CD14-positive monocyte (primary cell): ENCODE data around the gene ARHGEF1. TPM values are rescaled to one million over a fixed set of nuclear protein-coding genes. Genes with fewer than 3 reads are reported as not detected.
"Not testable (repeated sequence)": the region's sequence is repeated elsewhere in the genome, so short reads cannot be mapped to it uniquely, and the experiment has no call there.

Source experiments
- DNase-seq, 3 donors: peaks; one replicate each; pipeline ENCODE4 v3.0.0-alpha.2; 2011 to 2022
- H2AFZ ChIP-seq: 2 replicates; pipeline ENCODE4 v1.6.0; 2012; ENCODE audit warnings: mild to moderate bottlenecking, low read depth, low read length, inconsistent platforms; ENCODE audit not compliant: insufficient read depth, poor library complexity, severe bottlenecking
- H3K27ac ChIP-seq, 2 donors: 1 replicate in 1 of 2; 2 replicates in 1 of 2; pipeline ENCODE4 v1.5.1; 2012 to 2013; ENCODE audit warnings: low read length in 2 of 2, control low read depth in 1 of 2, inconsistent platforms in 1 of 2, low read depth in 1 of 2, mild to moderate bottlenecking in 1 of 2
- H3K27me3 ChIP-seq, 2 donors: one replicate each; pipeline versions ENCODE4 v1.6.0 to v1.6.1; 2011 to 2013; ENCODE audit warnings: low read length in 2 of 2; ENCODE audit not compliant: control insufficient read depth in 2 of 2, insufficient read depth in 2 of 2
- H3K36me3 ChIP-seq, 2 donors: replicated peaks in 1 of 2; 1 replicate in 1 of 2; 2 replicates in 1 of 2; pipeline versions ENCODE4 v1.5.1 to v1.6.1; 2012 to 2013; ENCODE audit warnings: low read length in 2 of 2, control low read depth in 1 of 2, inconsistent platforms in 1 of 2, mild to moderate bottlenecking in 1 of 2; ENCODE audit not compliant: insufficient read depth in 2 of 2, control insufficient read depth in 1 of 2
- H3K4me1 ChIP-seq, 2 donors: 1 replicate in 1 of 2; 2 replicates in 1 of 2; pipeline versions ENCODE4 v1.5.1 to v1.6.1; 2012 to 2013; ENCODE audit warnings: low read length in 2 of 2, control low read depth in 1 of 2, inconsistent platforms in 1 of 2, mild to moderate bottlenecking in 1 of 2, moderate library complexity in 1 of 2; ENCODE audit not compliant: insufficient read depth in 2 of 2, control insufficient read depth in 1 of 2
- H3K4me2 ChIP-seq: replicated peaks from 2 replicates; pipeline ENCODE3; 2012; ENCODE audit warnings: low read length, moderate library complexity, mild to moderate bottlenecking; ENCODE audit not compliant: poor library complexity, severe bottlenecking; ENCODE audit errors: extremely low read depth
- H3K4me3 ChIP-seq, 3 experiments: fragments of 200-600 bp in 1 of 3; sonication (generic) in 1 of 3; replicated peaks in 1 of 3; 1 replicate in 2 of 3; 2 replicates in 1 of 3; pipeline ENCODE4 v1.5.1; 2011 to 2013; ENCODE audit warnings: low read length in 3 of 3, mild to moderate bottlenecking in 3 of 3, control low read depth in 2 of 3, low read depth in 2 of 3, inconsistent platforms in 1 of 3, moderate library complexity in 1 of 3
- H3K79me2 ChIP-seq: 2 replicates; pipeline ENCODE4 v1.6.0; 2012; ENCODE audit warnings: mild to moderate bottlenecking, control low read depth, inconsistent platforms, low read length, moderate library complexity; ENCODE audit not compliant: insufficient read depth
- H3K9ac ChIP-seq: 2 replicates; pipeline ENCODE4 v1.6.0; 2017; ENCODE audit warnings: low read length, mild to moderate bottlenecking; ENCODE audit not compliant: insufficient read depth, poor library complexity, severe bottlenecking
- H3K9me3 ChIP-seq, 2 donors: replicated peaks in 1 of 2; 1 replicate in 1 of 2; 2 replicates in 1 of 2; pipeline versions ENCODE4 v1.5.1 to v1.6.1; 2012 to 2013; ENCODE audit warnings: low read length in 2 of 2, control low read depth in 1 of 2; ENCODE audit not compliant: control insufficient read depth in 1 of 2, insufficient read depth in 1 of 2
- H4K20me1 ChIP-seq: 2 replicates; pipeline ENCODE4 v1.6.0; 2012; ENCODE audit warnings: mild to moderate bottlenecking, low read length, control low read depth, moderate library complexity; ENCODE audit not compliant: insufficient read depth
- H3K27ac Mint-ChIP-seq, 7 donors: one replicate each; pipeline ENCODE4 v1.8.0; 2020; ENCODE audit warnings: mild to moderate bottlenecking in 7 of 7, mixed read lengths in 7 of 7, moderate library complexity in 6 of 7, inconsistent platforms in 2 of 7
- H3K27me3 Mint-ChIP-seq, 3 donors: one replicate each; pipeline ENCODE4 v1.8.0; 2021 to 2022; ENCODE audit warnings: low read depth in 3 of 3, mild to moderate bottlenecking in 3 of 3, mixed read lengths in 3 of 3, moderate library complexity in 3 of 3, inconsistent platforms in 1 of 3
- H3K36me3 Mint-ChIP-seq, 2 donors: one replicate each; pipeline ENCODE4 v1.8.0; 2020; ENCODE audit warnings: mixed read lengths in 2 of 2, inconsistent platforms in 1 of 2, mild to moderate bottlenecking in 1 of 2
- H3K4me1 Mint-ChIP-seq: one replicate; pipeline ENCODE4 v1.8.0; 2020; ENCODE audit warnings: mild to moderate bottlenecking, mixed read lengths
- H3K4me3 Mint-ChIP-seq, 2 donors: one replicate each; pipeline ENCODE4 v1.8.0; 2020; ENCODE audit warnings: mild to moderate bottlenecking in 2 of 2, mixed read lengths in 2 of 2, moderate library complexity in 1 of 2
- H3K9me3 Mint-ChIP-seq, 7 donors: one replicate each; pipeline ENCODE4 v1.8.0; 2020 to 2022; ENCODE audit warnings: mixed read lengths in 7 of 7, mild to moderate bottlenecking in 6 of 7, moderate library complexity in 6 of 7, inconsistent platforms in 2 of 7
- CTCF ChIP-seq: fragments of 200-600 bp; IDR thresholded peaks from one replicate; pipeline ENCODE4 v1.8.0; 2022; ENCODE audit warnings: antibody characterized with exemption, mild to moderate bottlenecking
- WGBS: methylation state at CpG from one replicate; pipeline ENCODE4 v1.1.5; 2013; ENCODE audit warnings: missing lambda C conversion rate; ENCODE audit not compliant: insufficient coverage; 5-methylcytosine and 5-hydroxymethylcytosine counted together
- intact Hi-C, 2 donors: fragments of 100-400 bp; cut with micrococcal nuclease; formaldehyde crosslinking; loops; one replicate each; pipeline versions ENCODE4 v1.15.0 to v1.15.1; 2023
- polyA plus RNA-seq, 3 donors: library from polyadenylated mRNA; depleted of rRNA in 1 of 3; unstranded in 2 of 3; stranded (reverse) in 1 of 3; fragments of 300-500 nt in 2 of 3; fragments of >200 nt in 1 of 3; fragmentation: Illumina TruSeq in 2 of 3; gene quantifications; 1 replicate in 2 of 3; 2 replicates in 1 of 3; pipeline ENCODE4 v1.2.3, GENCODE V29; 2012 to 2021

ARHGEF1 gene
- polyA plus RNA-seq, 3 donors = 82.8 to 622 (median 95.5) TPM

GRCh38 chr19:41872384-41872774 lies 10.6 kb upstream of the ARHGEF1 start:
- TF ChIP-seq CTCF = no peak
- WGBS = 88% methylated on average over 11 of the region's 12 CpGs
- peak overlapping the region in 3 of 7 donors; percentile 23 to 91 (median 32) for H3K27ac Mint-ChIP-seq
- peaks cover 16% of the 10 kb centered on the region for H3K79me2 ChIP-seq
- intact Hi-C loops = loop anchor here in 1 of 2 donors (5.0 kb wide), 1 partner anchor 80 kb away; no protein-coding TSS in a partner anchor
- no peaks in the 10 kb centered on the region for H3K27me3 ChIP-seq
- DNase-seq = no peak
- peaks cover 26 to 40% of the 10 kb centered on the region in 2 donors for H3K36me3 ChIP-seq
- peaks cover 0 to 4% (median 0%) of the 10 kb centered on the region in 7 donors for H3K9me3 Mint-ChIP-seq
- peaks cover 78% of the 10 kb centered on the region for H3K4me1 Mint-ChIP-seq
- peaks cover 29 to 45% of the 10 kb centered on the region in 2 donors for H3K36me3 Mint-ChIP-seq
- H4K20me1 ChIP-seq = peaks cover 47% of the 10 kb centered on the region
- peak overlapping the region in 1 of 3 experiments; percentile 23 for H3K4me3 ChIP-seq
- peak overlapping the region; percentile 22 for H3K9ac ChIP-seq
- peaks cover 0 to 4% (median 0%) of the 10 kb centered on the region in 3 donors for H3K27me3 Mint-ChIP-seq
- H3K4me1 ChIP-seq = peaks cover 69 to 76% of the 10 kb centered on the region in 2 donors
- H3K4me2 ChIP-seq = peak overlapping the region; percentile 45
- H3K9me3 ChIP-seq = no peaks in the 10 kb centered on the region
- no peak overlapping the region for H3K4me3 Mint-ChIP-seq
- no peak overlapping the region for H2AFZ ChIP-seq
- H3K27ac ChIP-seq = peak overlapping the region; percentile 64 to 67

GRCh38 chr19:41872775-41873647 lies 10.0 kb upstream of the ARHGEF1 start:
- Histone ChIP-seq H3K4me2 (peak overlapping the region; percentile 22), H3K4me1 (peaks cover 75 to 82% of the 10 kb centered on the region in 2 donors), H3K27me3 (no peaks in the 10 kb centered on the region), H2AFZ (no peak overlapping the region), H3K36me3 (peaks cover 25 to 34% of the 10 kb centered on the region in 2 donors), H3K9ac (no peak overlapping the region), H3K79me2 (peaks cover 9% of the 10 kb centered on the region), H3K9me3 (no peaks in the 10 kb centered on the region), H3K4me3 (no peak overlapping the region), H4K20me1 (peaks cover 41% of the 10 kb centered on the region), H3K27ac (no peak overlapping the region)
- TF ChIP-seq CTCF = peak; percentile 77
- H3K36me3 Mint-ChIP-seq = peaks cover 26 to 40% of the 10 kb centered on the region in 2 donors
- H3K9me3 Mint-ChIP-seq = peaks cover 0 to 4% (median 0%) of the 10 kb centered on the region in 7 donors
- peaks cover 81% of the 10 kb centered on the region for H3K4me1 Mint-ChIP-seq
- peak overlapping the region in 1 of 2 donors; percentile 53 for H3K4me3 Mint-ChIP-seq
- 31% methylated on average over 15 of the region's 18 CpGs for WGBS
- intact Hi-C loops = loop anchor here in 1 of 2 donors (5.0 kb wide), 1 partner anchor 79 kb away; no protein-coding TSS in a partner anchor
- peak overlapping the region in 4 of 7 donors; percentile 25 to 50 (median 49) for H3K27ac Mint-ChIP-seq
- peak in 2 of 3 donors; percentile 53 to 54 for DNase-seq
- H3K27me3 Mint-ChIP-seq = peaks cover 0 to 4% (median 0%) of the 10 kb centered on the region in 3 donors

GRCh38 chr19:41875973-41876372 lies 7.0 kb upstream of the ARHGEF1 start:
- H3K9me3 Mint-ChIP-seq, H3K36me3 ChIP-seq, DNase-seq, H3K4me3 Mint-ChIP-seq, intact Hi-C loops, H3K27me3 Mint-ChIP-seq, H3K9ac ChIP-seq, H2AFZ ChIP-seq, H3K9me3 ChIP-seq, H3K79me2 ChIP-seq, H3K27ac ChIP-seq, H3K27me3 ChIP-seq, H3K4me3 ChIP-seq, H3K4me2 ChIP-seq: not testable (repeated sequence)
- peaks cover 68 to 76% of the 10 kb centered on the region in 2 donors for H3K4me1 ChIP-seq
- peaks cover 6 to 13% of the 10 kb centered on the region in 2 donors for H3K36me3 Mint-ChIP-seq
- H3K4me1 Mint-ChIP-seq = peaks cover 76% of the 10 kb centered on the region
- peaks cover 12% of the 10 kb centered on the region for H4K20me1 ChIP-seq
- no CpG with 5 or more reads among the region's 3 CpGs for WGBS
- H3K27ac Mint-ChIP-seq = peak overlapping the region in 1 of 7 donors; percentile 76
